NCI-H1092 treated with DMSO at 0.1 percent for 48 hours (cell line): ENCODE measurements around the gene FMN2.

Experiments used
- DNase-seq: peaks from one replicate; lab custom pipeline; 2025; lab: John Stamatoyannopoulos, UW

FMN2 gene

DNA sequence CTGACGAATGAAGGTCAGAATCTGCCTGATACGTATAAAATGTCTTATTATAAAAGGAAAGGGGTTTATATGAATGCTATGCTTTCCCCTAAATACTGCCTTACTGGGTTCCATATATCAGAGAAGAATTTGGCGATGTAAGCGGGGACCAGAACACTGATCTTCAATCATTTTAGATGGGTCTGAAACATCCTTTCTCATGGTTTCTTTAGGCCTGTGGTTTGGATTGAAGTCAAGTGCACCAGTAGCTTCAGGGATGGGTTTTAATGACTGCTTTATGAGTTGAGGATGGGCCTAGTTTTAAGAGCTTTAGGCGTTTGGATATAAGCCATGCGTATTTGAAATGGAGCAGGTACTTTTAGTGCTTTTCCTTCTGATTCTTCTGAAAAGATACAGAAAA is 6.9 kb downstream of the FMN2 start:
- peak; percentile 21 for DNase-seq

DNA sequence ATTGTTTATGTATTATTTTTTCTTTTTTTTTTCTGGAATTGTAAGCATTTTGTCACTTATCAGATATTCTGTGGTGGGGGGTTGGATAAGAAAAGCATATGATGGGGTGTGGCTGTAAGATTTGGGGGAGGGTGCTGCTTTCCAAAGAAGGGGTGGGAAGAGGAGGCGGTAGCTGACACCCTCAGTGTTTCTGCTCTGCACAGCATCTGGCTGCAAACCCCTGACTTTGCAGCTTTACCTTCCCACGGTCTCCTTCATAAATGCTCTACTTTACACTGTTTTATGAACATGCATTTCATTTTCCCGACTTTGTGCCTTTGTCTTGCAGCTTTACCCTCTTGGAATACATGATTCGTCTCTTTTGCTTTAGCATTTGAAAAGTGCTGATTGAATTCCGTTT is 7.6 kb downstream of the FMN2 start:
- no peak for DNase-seq

DNA sequence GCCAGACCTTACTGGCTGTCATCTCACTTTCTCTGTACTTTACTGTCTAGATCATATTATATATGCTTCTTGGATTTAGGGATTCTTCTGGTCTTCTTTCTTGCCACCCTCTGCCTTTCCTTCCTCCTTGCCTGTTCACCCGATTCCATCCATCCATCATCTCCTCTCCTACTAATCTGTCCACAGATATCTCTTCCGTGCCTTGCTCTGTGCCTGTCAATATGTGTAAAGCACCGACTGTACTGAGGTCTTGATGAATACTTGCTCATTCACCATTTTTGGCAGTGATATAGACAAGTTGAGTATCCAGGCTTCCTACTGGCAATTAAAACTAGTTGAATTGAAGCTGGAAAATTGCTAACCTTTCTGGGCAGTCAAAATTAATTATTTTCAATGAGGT is 8.1 kb downstream of the FMN2 start:
- no peak for DNase-seq

DNA sequence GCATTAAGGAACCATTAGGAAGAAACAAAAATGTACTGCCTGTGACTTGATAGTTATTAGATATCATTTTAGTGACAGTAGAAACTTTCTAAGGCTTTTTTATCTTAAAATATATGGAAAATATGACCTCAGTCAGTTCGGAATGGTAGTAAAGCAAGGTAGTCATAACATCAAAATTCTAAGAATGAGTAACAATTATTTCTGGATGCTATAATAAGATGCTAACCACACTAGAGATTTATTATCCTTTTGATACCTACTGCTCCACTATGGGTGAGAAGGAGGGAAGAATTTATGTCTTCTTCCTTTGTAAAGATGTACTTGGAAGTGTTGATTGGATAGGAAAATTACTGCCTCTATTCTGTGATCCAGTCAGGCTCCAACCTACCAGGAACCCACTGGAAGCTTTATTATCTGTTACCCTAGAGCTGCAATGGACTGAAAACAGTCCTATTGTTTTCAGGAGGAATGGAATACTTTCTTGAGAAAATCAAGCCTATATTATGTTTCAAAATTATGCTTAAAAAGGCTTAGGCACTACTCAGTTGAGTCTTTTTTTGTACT is 8.8 kb downstream of the FMN2 start:
- DNase-seq = no peak

DNA sequence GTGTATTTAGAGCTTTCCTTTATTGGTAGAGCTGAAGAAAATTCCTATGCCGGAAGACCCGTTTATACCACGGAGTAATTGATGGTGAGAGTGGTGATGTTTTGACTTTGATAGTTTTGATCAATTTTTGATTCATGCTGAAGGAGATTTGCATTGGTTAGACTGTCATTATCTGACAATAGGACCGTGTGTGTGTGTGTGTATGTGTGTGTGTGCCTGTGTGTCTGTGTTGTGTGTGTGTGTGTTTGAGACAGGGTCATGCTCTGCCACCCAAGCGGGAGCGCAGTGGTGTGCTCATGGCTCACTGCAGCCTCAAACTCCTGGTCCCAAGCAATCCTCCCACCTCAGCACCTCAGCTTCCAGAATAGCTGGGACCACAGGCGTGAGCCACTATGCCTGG is 9.6 kb downstream of the FMN2 start:
- no peak for DNase-seq

- DNase-seq = no peak
These were observed 10.1 kb downstream of the FMN2 start for GRCh38 chr1:240101737-240102136.

DNA sequence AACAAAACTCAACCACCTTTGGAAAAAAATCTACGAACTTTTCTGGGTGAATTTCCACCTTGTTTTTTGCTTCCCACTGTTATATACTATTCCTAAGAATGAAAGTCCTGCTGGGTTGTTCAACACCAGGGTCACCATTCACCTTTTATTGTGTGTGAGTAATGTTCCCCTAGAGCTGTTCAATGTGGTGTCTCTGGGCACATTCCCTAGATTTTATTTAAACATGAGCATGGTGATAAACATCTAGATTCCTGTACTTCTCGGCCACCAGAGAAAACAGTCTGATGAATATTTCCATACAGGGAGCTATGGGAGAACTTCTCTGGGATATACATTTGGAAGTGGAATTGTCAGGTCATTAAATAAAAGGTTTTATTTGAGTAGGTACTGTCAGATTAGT is 13.0 kb downstream of the FMN2 start:
- DNase-seq = no peak

- peak; percentile 34 for DNase-seq
These were observed 15.5 kb downstream of the FMN2 start for GRCh38 chr1:240107058-240107684.

GRCh38 chr1:240109130-240109529 is 17.4 kb downstream of the FMN2 start:
- DNase-seq = no peak

GRCh38 chr1:240109920-240110636 is 18.4 kb downstream of the FMN2 start:
- DNase-seq = no peak

GRCh38 chr1:240111558-240111957 is 19.9 kb downstream of the FMN2 start:
- no peak for DNase-seq

DNA sequence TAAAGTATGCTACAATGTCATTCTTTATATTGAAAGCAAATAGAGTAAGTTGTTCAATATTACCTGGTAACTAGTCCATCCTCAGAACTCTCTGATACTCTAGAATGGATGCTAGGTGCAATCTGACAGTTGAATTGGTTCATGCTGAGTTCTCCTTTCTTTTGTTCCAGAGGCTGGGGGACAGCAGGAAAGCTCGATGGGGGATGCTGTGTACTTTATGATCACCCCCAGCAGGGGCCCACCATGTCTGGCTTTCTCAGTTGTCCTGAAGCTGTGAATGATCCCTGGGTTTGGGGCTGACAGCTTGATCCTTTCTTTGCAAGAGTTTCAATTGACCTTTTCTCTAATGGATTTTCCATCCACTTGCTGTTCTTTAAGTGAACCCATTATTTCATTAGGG is 22.5 kb downstream of the FMN2 start:
- no peak for DNase-seq

DNA sequence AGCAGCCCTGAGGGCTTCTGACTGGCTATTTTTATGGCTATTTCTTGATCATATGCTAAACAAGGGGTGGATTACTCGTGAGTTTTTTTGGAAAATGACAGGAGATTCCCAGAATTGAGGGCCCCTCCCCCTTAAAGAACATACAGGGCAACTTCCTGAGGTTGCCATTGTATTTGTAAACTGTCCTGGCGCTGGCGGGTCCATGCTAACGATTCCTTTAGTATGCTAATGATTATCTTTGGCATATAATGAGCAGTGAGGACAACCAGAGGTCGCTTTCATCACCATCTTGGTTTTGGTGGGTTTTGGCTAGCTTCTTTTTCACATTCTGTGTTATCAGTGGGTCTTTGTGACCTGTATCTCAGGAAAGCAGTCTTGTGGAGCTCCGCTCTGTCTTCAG is 24.1 kb downstream of the FMN2 start:
- DNase-seq = no peak

- no peak for DNase-seq
These were observed 25.4 kb downstream of the FMN2 start for GRCh38 chr1:240116831-240117769.

DNA sequence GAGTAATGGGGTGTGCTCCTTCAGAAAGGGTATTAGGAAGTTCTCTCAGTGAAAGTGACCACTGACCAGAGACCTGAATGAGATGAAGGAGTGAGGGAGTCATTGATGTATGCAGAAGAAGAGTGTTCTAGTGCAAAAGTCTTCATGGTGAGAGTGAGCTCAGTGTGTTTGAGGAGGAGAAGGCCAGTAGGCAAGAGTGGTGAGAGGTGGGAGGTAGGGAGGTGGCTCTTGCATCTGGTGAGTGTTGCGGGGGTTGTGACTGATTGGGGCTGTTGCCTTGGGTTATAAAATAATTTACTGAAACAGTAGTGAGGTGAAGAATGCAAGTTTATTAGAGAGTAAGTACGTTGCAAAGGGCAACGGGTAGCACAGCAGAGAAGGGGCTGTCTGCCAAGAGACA is 26.2 kb downstream of the FMN2 start:
- no peak for DNase-seq

GRCh38 chr1:240122639-240123613 is 31.2 kb downstream of the FMN2 start:
- peak; percentile 98 for DNase-seq

DNA sequence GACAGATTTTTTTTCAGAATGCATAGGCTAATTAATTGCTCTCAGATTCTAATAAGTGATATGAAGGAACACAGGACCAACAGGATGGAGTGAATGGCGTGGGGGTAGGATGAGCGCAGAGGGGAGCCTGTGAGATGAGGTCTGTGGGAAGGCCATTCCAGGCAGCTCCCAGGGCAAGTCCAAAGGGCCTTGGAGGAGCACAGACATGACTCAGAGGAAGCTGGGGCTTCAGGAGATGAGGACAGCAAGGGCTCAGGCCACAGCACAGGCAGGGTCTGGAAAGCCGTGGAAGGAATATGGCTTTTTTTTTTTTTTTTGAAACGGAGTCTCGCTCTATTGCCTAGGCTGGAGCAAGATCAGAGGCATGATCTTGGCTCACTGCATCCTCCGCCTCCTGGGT is 35.1 kb downstream of the FMN2 start:
- no peak for DNase-seq

- DNase-seq = no peak
These were observed 36.7 kb downstream of the FMN2 start for GRCh38 chr1:240128366-240128765.

DNA sequence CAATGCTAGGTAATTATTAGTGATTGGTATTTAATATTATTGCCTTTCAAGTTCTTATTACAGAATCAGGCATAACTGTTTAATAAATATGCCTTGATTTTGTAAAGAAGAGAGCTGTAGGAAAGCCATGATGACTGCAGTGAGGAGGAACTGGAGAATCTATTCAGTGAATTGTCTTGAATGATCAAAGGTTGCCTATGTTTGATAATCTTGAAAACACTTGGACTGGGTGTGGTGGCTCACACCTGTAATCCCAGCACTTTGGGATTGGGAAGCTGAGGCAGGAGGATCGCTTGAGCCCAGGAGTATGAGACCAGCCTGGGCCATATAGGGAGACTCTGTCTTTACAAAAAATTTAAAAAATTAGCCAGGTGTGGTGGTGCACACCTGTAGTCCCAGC is 42.4 kb downstream of the FMN2 start:
- DNase-seq = no peak

DNA sequence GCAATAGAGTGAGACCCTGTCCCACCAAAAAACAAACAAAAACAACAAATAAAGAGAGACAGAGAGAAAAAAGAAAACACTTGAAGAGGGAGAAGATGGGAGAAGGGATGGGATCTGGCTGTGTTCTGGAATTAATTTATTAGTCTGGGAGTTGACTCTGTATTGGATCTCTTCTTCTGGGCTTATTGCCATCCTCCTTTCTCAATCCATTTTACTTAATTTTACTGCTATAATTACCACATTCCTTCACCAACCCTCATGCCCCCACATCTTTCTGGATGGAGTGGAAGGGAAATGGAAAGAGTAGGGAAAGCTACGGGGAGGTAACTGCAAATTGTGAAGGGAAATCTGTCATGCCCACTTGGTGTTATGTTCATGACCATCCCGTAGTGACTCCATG is 42.9 kb downstream of the FMN2 start:
- DNase-seq = no peak

GRCh38 chr1:240136402-240136801 is 44.7 kb downstream of the FMN2 start:
- DNase-seq = no peak
